HG03196 (cell line): Measurements from ENCODE around the gene SOAT1.
"Not testable (repeated sequence)": the region's sequence is repeated elsewhere in the genome, so short reads cannot be mapped to it uniquely, and the experiment has no call there.

Source experiments
- ATAC-seq: cut with Tn5 transposase; IDR thresholded peaks from one replicate; pipeline ENCODE4 v1.9.1; 2021; ENCODE audit not compliant: unreplicated experiment

The SOAT1 gene

DNA sequence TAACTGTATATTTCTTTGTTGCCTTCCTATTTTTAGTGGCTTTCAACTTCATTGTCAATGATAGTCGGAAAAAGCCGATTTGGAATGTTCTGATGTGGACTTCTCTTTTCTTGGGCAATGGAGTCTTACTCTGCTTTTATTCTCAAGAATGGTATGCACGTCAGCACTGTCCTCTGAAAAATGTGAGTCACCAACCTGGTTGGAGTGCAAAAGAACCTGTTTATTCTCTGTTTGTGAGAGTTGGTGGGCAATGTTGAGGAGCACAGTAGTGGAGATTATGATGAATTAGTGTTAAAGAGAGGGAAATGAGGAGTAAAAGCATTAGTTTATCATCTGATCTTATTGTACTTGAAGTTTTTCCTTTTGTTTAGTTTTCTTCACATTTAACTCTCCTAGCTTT, 57.7 kb downstream of the SOAT1 start:
- ATAC-seq, result no peak

DNA sequence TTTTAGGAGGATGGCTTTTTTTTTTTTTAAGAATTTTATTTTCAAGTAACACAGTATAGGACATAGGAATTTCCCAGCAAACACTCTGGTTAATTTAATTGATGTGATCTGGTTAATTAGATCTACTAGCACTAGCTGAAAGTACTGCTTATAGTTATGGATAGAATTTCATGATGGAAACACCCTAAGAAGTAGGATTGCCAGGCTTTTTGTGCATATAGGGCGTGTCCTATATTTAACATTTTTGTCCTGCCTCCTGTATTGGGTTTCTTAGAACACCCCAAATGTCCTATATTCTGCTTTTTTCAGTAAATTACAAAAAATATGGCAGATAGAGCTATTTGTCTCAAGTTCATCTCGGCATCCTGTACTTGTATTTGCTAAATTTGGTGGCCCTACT, 58.6 kb downstream of the SOAT1 start:
- ATAC-seq, result no peak

DNA sequence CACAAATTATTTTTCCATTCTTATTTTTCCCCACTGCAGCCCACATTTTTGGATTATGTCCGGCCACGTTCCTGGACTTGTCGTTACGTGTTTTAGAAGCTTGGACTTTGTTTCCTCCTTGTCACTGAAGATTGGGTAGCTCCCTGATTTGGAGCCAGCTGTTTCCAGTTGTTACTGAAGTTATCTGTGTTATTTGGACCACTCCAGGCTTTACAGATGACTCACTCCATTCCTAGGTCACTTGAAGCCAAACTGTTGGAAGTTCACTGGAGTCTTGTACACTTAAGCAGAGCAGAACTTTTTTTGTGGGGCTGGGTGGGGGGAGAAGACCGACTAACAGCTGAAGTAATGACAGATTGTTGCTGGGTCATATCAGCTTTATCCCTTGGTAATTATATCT, 59.9 kb downstream of the SOAT1 start:
- no peak for ATAC-seq

DNA sequence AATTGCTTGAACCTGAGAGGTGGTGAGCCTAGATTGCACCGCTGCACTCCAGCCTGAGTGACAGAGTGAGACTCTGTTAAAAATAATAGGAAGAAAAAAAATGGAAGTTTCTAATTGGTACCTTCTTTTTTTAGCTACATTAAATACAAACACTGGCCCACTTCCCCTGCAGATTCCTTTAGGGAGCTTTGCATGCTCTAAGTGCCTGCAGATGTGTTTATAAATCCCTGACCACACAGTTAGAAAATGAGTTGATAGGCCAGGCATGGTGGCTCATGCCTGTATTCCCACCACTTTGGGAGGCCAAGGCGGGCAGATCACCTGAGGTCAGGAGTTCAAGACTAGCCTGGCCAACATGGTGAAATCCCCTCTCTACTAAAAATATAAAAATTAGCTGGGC, 68.0 kb downstream of the SOAT1 start:
- ATAC-seq, result not testable (repeated sequence)

DNA sequence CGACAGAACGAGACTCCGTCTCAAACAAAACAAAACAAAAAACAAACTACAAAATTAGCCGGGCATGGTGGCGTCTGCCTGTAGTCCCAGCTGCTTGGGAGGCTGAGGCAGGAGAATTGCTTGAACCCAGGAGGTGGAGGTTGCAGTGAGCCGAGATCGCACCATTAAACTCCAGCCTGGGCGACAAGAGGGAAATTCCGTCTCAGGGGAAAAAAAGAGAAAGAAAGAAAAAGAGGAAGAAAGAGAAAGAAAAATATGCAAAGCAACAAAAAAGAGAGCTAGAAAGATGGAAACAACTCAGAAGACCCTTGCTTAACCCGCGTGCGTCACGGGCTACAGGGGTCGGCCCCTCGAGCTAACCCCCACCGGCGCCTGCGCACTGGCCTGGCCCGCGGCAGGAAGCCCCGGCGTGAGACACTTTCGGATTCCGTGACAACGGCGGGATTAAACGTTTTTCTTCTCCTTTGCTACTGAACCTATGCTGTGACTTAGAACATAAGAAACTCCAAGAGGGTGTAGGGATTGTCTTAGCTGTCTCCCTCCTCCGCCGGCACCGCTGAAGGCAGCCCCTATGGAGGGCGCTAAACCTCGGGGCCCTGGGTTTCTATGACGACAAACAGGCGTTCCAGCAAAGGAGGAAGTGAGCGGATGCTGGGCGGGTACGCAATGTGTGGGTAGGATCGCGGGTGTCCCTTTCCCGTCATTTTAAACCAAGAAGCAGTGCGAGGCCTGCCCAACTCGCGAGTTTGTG, 71.9 kb downstream of the SOAT1 start, which contains the start of gene AXDND1:
TSS of gene AXDND1 (plus strand) at position 630 of the 751 bp plus-strand sequence. CDS start 539 bp downstream, outside the sequence.
- peak; percentile 98 for ATAC-seq

DNA sequence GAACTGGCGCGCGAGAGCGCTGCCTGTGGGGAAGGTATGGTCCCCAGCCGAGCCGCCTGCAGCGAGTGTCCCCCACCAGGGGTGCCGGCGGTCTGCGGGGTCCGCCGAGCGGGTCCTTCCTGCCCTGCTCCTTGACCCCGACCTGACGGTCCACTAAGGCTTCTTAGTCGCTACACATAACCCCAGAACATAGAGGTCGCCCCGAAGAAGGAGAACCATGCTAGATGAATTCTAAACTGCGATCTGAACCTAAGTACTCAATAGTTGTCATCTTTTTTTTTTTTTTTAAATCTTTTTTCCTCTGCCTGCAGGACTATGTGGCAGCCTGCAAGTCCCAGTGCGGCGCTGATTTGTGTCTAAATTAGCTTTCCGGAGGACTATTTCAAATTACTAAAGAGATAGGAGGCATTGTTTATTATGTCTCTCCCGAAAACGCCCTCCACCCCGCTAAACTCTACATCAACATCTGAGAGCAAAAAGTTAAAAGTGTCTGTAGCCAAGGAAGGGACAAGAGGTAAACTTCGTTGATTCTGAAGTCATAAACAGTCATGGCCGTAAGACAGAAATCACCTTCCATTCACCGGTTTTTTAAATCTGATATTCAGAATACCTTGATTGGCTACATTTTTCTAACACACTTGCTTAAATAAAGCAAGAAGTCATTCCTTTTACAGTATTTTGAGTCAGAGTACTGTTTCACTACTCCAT, 72.7 kb downstream of the SOAT1 start:
- no peak for ATAC-seq

DNA sequence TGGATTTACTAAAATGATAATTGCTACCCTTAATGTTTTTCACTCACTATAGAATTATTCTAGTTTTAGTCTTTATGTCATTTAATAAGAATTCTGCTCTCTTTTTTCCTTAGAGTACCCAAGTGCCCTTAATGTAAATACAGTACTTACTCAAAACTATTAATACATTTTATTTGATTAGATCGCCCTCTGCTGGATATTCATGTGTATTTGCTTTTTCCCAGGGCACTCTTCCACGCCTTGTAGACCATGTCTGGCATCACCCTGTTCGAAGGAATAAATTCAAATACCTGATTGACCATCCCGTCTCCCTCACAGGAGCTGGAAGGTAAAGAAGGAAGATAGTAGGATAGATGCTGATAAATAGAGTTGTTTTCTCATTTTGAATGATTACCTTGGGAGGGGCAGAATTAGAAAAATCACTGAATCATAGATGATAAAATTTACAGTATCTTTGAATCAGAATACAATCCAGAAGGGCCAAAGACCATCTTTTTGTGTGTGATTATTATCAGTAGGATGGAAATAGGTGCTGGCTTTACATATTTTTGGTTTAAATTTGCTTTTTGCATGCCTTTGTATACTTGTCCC, 76.2 kb downstream of the SOAT1 start:
- ATAC-seq, result no peak

DNA sequence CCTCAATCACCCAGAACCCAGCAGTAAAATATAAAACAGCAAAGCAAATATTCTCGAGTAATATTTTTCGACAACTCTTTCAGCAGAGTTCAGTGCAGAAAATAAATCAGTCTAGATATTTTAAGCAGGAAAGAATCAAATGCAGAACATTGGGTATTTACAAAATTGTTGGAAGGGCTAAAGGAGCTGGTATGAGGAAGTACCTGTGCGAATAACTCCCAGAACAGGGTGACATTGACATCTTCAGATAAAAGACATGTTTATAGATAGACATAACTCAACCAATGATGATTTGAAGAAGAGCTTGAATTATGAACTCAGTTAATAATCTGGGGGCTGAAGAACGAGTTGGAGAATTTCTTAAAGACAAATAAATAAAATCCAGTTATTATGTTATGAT, 78.6 kb downstream of the SOAT1 start:
- no peak for ATAC-seq

DNA sequence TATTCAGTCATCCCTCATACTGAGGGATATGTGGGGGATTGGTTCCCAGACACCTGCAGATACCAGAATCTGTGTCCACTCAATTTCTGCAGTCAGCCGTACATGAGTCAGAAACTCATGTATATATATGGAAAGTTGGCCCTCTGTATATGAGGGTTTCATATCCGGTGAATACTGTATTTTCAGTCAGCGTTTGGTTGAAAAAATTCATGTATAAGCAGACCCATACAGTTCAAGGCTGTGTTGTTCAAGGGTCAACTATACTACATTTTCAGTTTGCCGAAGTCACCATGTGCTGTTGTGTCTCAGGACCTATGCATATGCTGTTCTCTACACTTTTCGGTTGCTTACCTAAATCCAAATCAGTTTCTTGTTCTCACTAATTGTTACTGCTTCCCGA, 82.6 kb downstream of the SOAT1 start:
- no peak for ATAC-seq

DNA sequence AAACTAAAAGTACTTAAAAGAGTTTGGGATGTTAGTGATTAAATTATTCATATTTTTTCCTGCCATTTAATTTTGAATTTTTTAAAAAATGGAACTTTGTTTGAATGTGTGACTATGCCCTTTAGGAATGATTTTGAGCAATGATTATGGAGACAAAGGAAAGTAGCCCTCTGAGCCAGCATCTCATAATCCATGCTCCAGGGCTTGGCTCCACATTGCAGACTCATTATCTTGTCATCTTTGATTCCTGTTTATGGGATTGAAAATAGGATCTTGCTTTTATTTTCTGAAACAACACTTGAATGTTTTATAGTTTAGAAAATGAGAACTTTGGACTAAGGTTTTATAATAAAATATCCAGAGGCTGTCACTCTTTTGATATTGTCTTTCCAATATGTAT, 86.7 kb downstream of the SOAT1 start:
- ATAC-seq, result no peak

DNA sequence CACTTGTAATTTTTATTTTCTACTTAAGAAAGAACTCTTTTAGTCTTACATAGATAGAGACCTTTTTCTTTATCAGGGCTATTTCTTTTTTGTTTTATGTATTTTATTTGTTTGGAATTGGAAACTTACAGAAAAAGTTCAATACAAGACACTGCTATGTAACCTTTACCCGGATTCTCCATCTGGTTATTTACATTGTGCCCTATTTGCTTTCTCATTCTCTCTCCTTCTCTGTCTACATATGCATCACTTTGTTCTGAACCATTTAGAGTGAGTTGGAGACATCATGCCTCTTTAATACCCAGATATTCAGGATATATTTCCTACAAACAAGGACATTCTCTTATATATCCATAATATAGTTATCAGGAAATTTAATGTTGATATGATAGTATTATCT, 90.4 kb downstream of the SOAT1 start:
- no peak for ATAC-seq

DNA sequence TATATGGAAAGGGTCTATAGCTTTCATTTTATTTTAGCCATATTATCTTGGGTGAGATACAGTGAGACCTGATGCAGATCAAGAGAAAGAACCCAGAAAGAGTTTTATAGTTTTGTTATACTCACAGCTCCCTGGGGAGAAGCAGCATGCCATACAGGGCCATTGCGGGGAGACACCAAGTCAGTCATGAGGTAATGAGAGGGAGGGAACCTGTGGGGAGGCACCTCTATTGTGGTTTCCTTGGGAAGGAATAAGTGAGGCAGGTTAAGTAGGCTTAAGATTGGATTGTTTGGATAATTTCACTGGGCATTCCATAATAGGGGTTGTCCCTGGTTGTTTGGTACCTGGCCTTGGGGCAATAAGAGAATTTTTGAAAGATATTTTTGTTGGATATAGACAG, 91.9 kb downstream of the SOAT1 start:
- ATAC-seq, result no peak

DNA sequence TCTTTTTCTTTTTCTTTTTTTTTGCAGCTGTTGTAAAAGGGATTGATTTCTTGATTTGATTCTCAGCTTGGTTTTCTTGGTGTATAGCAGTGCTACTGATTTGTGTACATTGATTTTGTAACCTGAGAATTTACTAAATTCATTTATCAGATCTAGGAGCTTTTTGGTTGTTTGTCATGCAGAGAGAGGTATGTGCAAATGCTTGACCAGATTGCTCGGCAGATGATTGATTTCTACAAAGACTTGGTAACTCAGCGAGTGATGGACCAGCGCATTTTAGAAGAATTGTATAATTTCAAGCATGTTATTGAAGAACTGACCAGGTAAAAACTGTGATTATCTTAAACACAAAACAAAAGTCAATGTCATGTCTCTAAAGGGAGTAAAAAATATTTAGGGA, 100.1 kb downstream of the SOAT1 start:
- ATAC-seq, result no peak

DNA sequence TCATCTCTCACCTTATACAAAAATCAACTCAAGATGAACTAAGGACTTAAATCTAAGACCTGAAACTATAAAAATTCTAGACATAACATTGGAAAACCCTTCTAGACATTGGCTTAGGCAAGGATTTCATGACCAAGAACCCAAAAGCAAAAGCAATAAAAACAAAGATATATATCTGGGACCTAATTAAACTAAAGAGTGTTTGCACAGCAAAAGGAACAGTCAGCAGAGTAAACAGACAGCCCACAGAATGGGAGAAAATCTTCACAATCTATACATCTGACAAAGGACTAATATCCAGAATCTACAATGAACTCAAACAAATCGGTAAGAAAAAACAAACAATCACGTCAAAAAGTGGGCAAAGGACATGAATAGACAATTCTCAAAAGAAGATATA, 105.8 kb downstream of the SOAT1 start:
- not testable (repeated sequence) for ATAC-seq
